NCI-H2196 (cell line): ENCODE results near the gene PHLDB2.

ENCODE experiments used
- DNase-seq: peaks from one replicate; lab custom pipeline; 2025; ENCODE audit not compliant: unreplicated experiment; lab: John Stamatoyannopoulos, UW

Gene PHLDB2

GRCh38 chr3:111989061-111989678 is 130.1 kb downstream of the PHLDB2 start:
- DNase-seq = peak; percentile 76

GRCh38 chr3:111993038-111993437 is 134.0 kb downstream of the PHLDB2 start:
- DNase-seq = no peak

- peak; percentile 53 for DNase-seq
These were observed 139.8 kb downstream of the PHLDB2 start, which contains the start of gene TAGLN3 for GRCh38 chr3:111998636-111999483. Gene TAGLN3, plus strand, starts transcription at chr3:111998922. Its CDS starts 501 bp downstream, at chr3:111999423.

GRCh38 chr3:111999484-112000324 is 140.6 kb downstream of the PHLDB2 start:
- DNase-seq = no peak

GRCh38 chr3:112000367-112000771 is 141.3 kb downstream of the PHLDB2 start:
- no peak for DNase-seq

GRCh38 chr3:112000966-112001365 is 141.9 kb downstream of the PHLDB2 start:
- no peak for DNase-seq

- DNase-seq = no peak
These were observed 142.5 kb downstream of the PHLDB2 start for GRCh38 chr3:112001526-112001925.

- DNase-seq = no peak
These were observed 143.3 kb downstream of the PHLDB2 start for GRCh38 chr3:112002096-112002971.

- no peak for DNase-seq
These were observed 144.4 kb downstream of the PHLDB2 start for GRCh38 chr3:112003321-112004080.

DNA sequence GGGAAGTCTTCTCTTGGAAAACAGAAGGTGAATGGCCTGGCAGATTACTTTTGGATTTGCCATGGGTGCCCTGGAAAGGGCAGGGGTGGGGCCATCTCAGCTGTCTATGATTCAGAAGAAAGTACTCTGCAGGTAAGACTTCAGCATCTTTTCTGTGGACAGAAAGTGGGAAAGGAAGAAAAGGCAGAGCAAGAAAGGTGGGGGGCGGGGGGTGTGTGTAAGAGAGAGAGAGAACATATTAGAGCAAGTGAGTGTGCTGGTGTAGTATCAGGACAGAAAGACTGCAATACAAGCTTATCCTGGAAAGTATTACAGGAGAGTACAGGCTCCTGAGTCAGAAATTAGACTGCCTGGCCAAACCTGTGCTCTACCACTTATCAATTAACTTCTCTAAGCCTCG is 145.1 kb downstream of the PHLDB2 start:
- DNase-seq = no peak

DNA sequence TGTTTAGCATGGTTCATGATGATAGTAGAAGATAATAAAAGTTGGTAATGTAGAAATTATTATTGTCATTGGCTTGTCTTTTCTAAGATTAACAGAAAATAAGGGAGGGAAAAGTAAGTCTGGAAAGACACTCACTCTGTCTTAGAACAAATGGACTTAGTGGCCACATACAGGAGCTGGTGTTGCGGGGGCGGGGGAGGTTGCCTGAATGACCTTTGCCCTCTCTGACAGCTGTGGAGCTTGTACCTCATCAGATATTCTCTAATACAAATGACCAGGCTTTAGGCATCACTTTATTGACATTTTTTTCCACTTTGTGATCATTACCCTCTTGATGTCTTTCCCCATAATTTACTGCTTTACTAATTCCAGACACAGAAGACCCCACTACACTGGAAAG is 145.6 kb downstream of the PHLDB2 start:
- no peak for DNase-seq

DNA sequence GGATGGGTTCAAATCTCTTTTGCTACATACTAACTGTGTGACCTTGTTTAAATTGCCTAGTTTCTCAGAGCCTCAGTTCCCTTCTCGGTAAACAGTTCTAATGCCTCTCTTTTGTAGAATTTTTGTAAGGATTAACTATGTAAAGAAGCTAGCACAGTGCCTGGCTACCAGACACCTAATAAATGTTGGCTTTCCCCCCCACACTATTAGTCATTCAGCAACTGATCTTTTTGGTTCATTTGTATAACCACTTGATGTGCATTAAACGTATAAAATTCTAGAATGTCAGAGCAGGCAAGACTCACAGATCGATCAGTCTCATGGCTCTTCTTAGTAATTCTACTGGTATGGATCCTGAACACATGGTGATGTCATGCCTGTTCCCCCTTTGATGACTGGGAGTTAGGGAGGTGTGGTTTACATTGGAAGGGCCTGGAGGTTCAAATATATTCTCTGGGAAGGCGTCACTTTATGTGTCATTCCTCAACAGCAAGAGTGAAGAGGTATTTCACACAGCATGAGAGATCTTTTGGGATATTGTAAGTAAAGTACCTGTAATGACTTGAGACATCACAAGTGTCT is 146.1 kb downstream of the PHLDB2 start:
- no peak for DNase-seq

GRCh38 chr3:112007633-112008032 is 148.6 kb downstream of the PHLDB2 start:
- no peak for DNase-seq

- no peak for DNase-seq
These were observed 150.6 kb downstream of the PHLDB2 start for GRCh38 chr3:112009670-112010069.

DNA sequence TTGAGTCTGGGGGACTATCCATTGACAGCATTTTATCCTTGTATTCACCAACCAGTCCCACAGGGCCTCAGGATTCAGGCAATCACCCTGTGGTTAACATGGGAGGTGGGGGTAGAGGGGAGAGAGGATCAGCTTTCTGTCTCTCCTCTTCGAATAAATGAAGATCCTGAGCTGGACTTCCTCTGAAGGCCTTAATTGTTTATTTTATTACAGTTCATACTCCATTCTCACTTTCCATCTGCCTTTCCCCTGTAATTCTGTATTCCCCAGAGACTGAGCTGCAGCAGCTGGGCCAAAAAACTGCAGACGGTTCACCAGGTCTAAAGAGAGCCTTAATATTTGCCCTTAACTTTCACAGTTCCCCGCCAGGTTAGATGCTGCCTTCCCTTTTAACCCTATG is 151.6 kb downstream of the PHLDB2 start:
- DNase-seq = no peak

DNA sequence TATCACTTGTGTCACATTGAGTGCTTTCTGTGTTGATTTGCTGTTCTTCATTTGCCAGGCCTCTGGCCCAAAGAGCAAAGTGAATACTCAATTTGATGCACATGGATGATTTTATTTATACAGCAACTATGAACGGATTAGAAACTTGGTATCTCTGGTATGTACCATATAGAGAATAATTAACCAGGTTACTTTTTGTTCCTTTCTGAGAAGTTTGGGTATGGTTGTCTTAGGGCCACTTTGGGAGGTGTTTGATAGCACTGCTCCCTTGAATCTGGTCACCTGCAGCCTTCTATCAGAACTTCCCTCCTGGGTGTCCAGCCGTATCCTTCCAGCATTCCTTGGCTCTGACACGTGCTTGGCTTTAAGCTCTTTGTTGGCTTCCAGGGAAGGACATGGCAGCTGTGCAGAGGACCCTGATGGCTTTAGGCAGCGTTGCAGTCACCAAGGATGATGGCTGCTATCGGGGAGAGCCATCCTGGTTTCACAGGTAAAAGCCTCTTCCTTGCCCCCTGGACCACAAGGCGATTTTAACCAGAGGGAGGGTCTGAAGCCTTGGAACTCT is 152.4 kb downstream of the PHLDB2 start:
- no peak for DNase-seq

- DNase-seq = no peak
These were observed 153.3 kb downstream of the PHLDB2 start for GRCh38 chr3:112012205-112012992.

- peak; percentile 14 for DNase-seq
These were observed 154.2 kb downstream of the PHLDB2 start for GRCh38 chr3:112013058-112013783.
